K562 (cell line): Measurements from ENCODE around the gene CCL15. TPM values are rescaled to one million over a fixed set of nuclear protein-coding genes. Genes with fewer than 3 reads are reported as not detected.
A peak's percentile ranks its signal among the peaks of the same experiment; 100 is the strongest.

Experiments
- BCOR ChIP-seq: fragments of 450-650 bp; IDR thresholded peaks from 2 replicates; pipeline ENCODE4 v1.6.1; 2016
- CEBPG ChIP-seq, 3 experiments: fragments of 200-800 bp in 1 of 3; sonication (Bioruptor generic) in 1 of 3; sonication (generic) in 1 of 3; formaldehyde crosslinking in 1 of 3; IDR thresholded peaks in 2 of 3; conservative IDR thresholded peaks in 1 of 3; 2 replicates each; pipeline versions ENCODE4 v1.6.1 to v1.8.0; 2016 to 2022; ENCODE audit warnings: missing compliant biosample characterization in 2 of 3, missing genetic modification characterization in 2 of 3, mild to moderate bottlenecking in 1 of 3, missing genetic modification reagents in 1 of 3
- DLX4 ChIP-seq: fragments of 250-450 bp; sonication (Bioruptor Pico); IDR thresholded peaks from 2 replicates; pipeline ENCODE4 v1.6.1; 2021; ENCODE audit warnings: mild to moderate bottlenecking
- KAT8 ChIP-seq: fragments of 450-650 bp; IDR thresholded peaks from 2 replicates; pipeline ENCODE4 v1.6.1; 2016; ENCODE audit warnings: low read depth, mild to moderate bottlenecking
- NCOA2 ChIP-seq, 2 experiments: fragments of 450-650 bp; IDR thresholded peaks; 2 replicates each; pipeline ENCODE4 v1.6.1; 2018; ENCODE audit warnings: mild to moderate bottlenecking in 2 of 2, moderate library complexity in 1 of 2; ENCODE audit not compliant: partially characterized antibody in 2 of 2
- NR3C1 ChIP-seq: sonication (generic); formaldehyde crosslinking; IDR thresholded peaks from 2 replicates; pipeline ENCODE4 v1.8.1; 2022; ENCODE audit warnings: missing genetic modification reagents
- ZNF239 ChIP-seq: fragments of 250-450 bp; sonication (Bioruptor Pico); IDR thresholded peaks from 2 replicates; pipeline ENCODE4 v1.4.0; 2020; ENCODE audit warnings: mild to moderate bottlenecking
- ZNF551 ChIP-seq: fragments of 250-450 bp; sonication (Bioruptor Pico); IDR thresholded peaks from 2 replicates; pipeline ENCODE4 v1.5.0; 2021; ENCODE audit warnings: mild to moderate bottlenecking, moderate library complexity
- ZNF589 ChIP-seq: fragments of 200-800 bp; sonication (Bioruptor generic); IDR thresholded peaks from 2 replicates; pipeline ENCODE4 v1.6.1; 2016; ENCODE audit warnings: low read depth, missing genetic modification characterization, missing compliant biosample characterization
- polyA plus RNA-seq, 8 experiments: library from polyadenylated mRNA; depleted of rRNA in 4 of 8; stranded (reverse) in 5 of 8; unstranded in 3 of 8; fragments of >200 nt; fragmentation: Nextera tagmentation in 2 of 8; fragmentation: Illumina TruSeq in 1 of 8; extraction: Ambion mirVana in 2 of 8; extraction: Trizol in 1 of 8; gene quantifications; 2 replicates each; pipeline versions ENCODE4 v1.2.1 to v1.2.3, GENCODE V29; 2011 to 2014; ENCODE audit warnings: inconsistent platforms in 1 of 8, missing spikeins in 1 of 8
- total RNA-seq, 7 experiments: library from RNA; depleted of rRNA in 6 of 7; stranded (reverse); fragments of >200 nt in 6 of 7; fragmentation: Illumina TruSeq in 2 of 7; extraction: Trizol in 2 of 7; gene quantifications; 2 replicates each; pipeline versions ENCODE4 v1.2.1 to v1.2.3, GENCODE V29; 2011 to 2021; ENCODE audit warnings: low replicate concordance in 1 of 7

CCL15 gene
- total and polyA plus RNA-seq, 9 of the 15 experiments (the other 6 are each of a cell fraction or from before 2014, with no cell fraction given), result not detected

GRCh38 chr17:35948092-35948491 is 53.3 kb downstream of the CCL15 start (continued):
- TF ChIP-seq DLX4 (CRISPR knock-in tag) (no peak), ZNF589 (CRISPR knock-in tag) (no peak), NR3C1 (CRISPR knock-in tag) (no peak), KAT8 (no peak), NCOA2 (IDR thresholded peaks at IDR 0.05; ENCODE audit: partially characterized antibody in 2 of 2) (no peak), CEBPG (CRISPR knock-in tag; IDR thresholded peaks at IDR 0.05) (no peak), CEBPG (tag; conservative IDR thresholded peaks at IDR 0.05 in 1 of 2, IDR thresholded peaks at IDR 0.05 in 1 of 2) (peak; percentile 28 to 57; a peak in 3 of 4 replicates), BCOR (no peak), ZNF551 (CRISPR knock-in tag) (no peak), ZNF239 (CRISPR knock-in tag) (no peak)

Other genes with a start within 250 kb of the CCL15 start
Only the 7 nearest of the 17 such genes appear.
- 2.5 and 3.9 TPM in 2 replicates for gene RDM1, start 70.8 kb downstream of the CCL15 start, total RNA-seq (2014; rRNA removed)
- 4.8 and 5.6 TPM in 2 replicates for gene RDM1, start 70.8 kb downstream of the CCL15 start, total RNA-seq (2014; rRNA removed; fragmentation: Illumina TruSeq; extraction: Trizol)
- 2.9 and 3.0 TPM in 2 replicates for gene RDM1, start 70.8 kb downstream of the CCL15 start, total RNA-seq (2015; rRNA removed; fragmentation: Illumina TruSeq; extraction: Trizol)
- gene RDM1, start 70.8 kb downstream of the CCL15 start, total RNA-seq (2021), result 5.0 and 5.7 TPM in 2 replicates
- 8.3 and 9.6 TPM in 2 replicates for gene RDM1, start 70.8 kb downstream of the CCL15 start, polyA plus RNA-seq (2011; rRNA removed)
- gene RDM1, start 70.8 kb downstream of the CCL15 start, polyA plus RNA-seq (2014; fragmentation: Illumina TruSeq; extraction: Trizol), result 5.4 and 7.0 TPM in 2 replicates
- gene RDM1, start 70.8 kb downstream of the CCL15 start, polyA plus RNA-seq (2014; fragmentation: Nextera tagmentation; extraction: Ambion mirVana), result 10 to 100 TPM in 1 of 2 experiments, 1 to 10 TPM in 1; 8.5 to 11.2 TPM
- gene RDM1, start 70.8 kb downstream of the CCL15 start, polyA plus RNA-seq (2014; rRNA removed), result 6.1 and 6.5 TPM in 2 replicates
- gene LYZL6, start 57.8 kb downstream of the CCL15 start, total RNA-seq (2014; rRNA removed), result not detected in 2 replicates
- not detected in 2 replicates for gene LYZL6, start 57.8 kb downstream of the CCL15 start, total RNA-seq (2014; rRNA removed; fragmentation: Illumina TruSeq; extraction: Trizol)
- not detected in 2 replicates for gene LYZL6, start 57.8 kb downstream of the CCL15 start, total RNA-seq (2015; rRNA removed; fragmentation: Illumina TruSeq; extraction: Trizol)
- not detected in 2 replicates for gene LYZL6, start 57.8 kb downstream of the CCL15 start, total RNA-seq (2021)
- not detected in 2 replicates for gene LYZL6, start 57.8 kb downstream of the CCL15 start, polyA plus RNA-seq (2011; rRNA removed)
- not detected in 2 replicates for gene LYZL6, start 57.8 kb downstream of the CCL15 start, polyA plus RNA-seq (2014; fragmentation: Illumina TruSeq; extraction: Trizol)
- gene LYZL6, start 57.8 kb downstream of the CCL15 start, polyA plus RNA-seq (2014; fragmentation: Nextera tagmentation; extraction: Ambion mirVana), result not detected
- not detected in 2 replicates for gene LYZL6, start 57.8 kb downstream of the CCL15 start, polyA plus RNA-seq (2014; rRNA removed)
- not detected in 2 replicates for gene CCL16, start 20.1 kb downstream of the CCL15 start, total RNA-seq (2014; rRNA removed)
- not detected in 2 replicates for gene CCL16, start 20.1 kb downstream of the CCL15 start, total RNA-seq (2014; rRNA removed; fragmentation: Illumina TruSeq; extraction: Trizol)
- gene CCL16, start 20.1 kb downstream of the CCL15 start, total RNA-seq (2015; rRNA removed; fragmentation: Illumina TruSeq; extraction: Trizol), result not detected in 2 replicates
- not detected in 2 replicates for gene CCL16, start 20.1 kb downstream of the CCL15 start, total RNA-seq (2021)
- not detected in 2 replicates for gene CCL16, start 20.1 kb downstream of the CCL15 start, polyA plus RNA-seq (2011; rRNA removed)
- not detected in 2 replicates for gene CCL16, start 20.1 kb downstream of the CCL15 start, polyA plus RNA-seq (2014; fragmentation: Illumina TruSeq; extraction: Trizol)
- gene CCL16, start 20.1 kb downstream of the CCL15 start, polyA plus RNA-seq (2014; fragmentation: Nextera tagmentation; extraction: Ambion mirVana), result not detected
- gene CCL16, start 20.1 kb downstream of the CCL15 start, polyA plus RNA-seq (2014; rRNA removed), result not detected in 2 replicates
- not detected in 2 replicates for gene CCL14, start 14.8 kb downstream of the CCL15 start, total RNA-seq (2014; rRNA removed)
- not detected in 2 replicates for gene CCL14, start 14.8 kb downstream of the CCL15 start, total RNA-seq (2014; rRNA removed; fragmentation: Illumina TruSeq; extraction: Trizol)
- gene CCL14, start 14.8 kb downstream of the CCL15 start, total RNA-seq (2015; rRNA removed; fragmentation: Illumina TruSeq; extraction: Trizol), result not detected in 2 replicates
- gene CCL14, start 14.8 kb downstream of the CCL15 start, total RNA-seq (2021), result not detected in 2 replicates
- not detected in 2 replicates for gene CCL14, start 14.8 kb downstream of the CCL15 start, polyA plus RNA-seq (2011; rRNA removed)
- gene CCL14, start 14.8 kb downstream of the CCL15 start, polyA plus RNA-seq (2014; fragmentation: Illumina TruSeq; extraction: Trizol), result not detected in 2 replicates
- gene CCL14, start 14.8 kb downstream of the CCL15 start, polyA plus RNA-seq (2014; fragmentation: Nextera tagmentation; extraction: Ambion mirVana), result not detected
- gene CCL14, start 14.8 kb downstream of the CCL15 start, polyA plus RNA-seq (2014; rRNA removed), result not detected in 2 replicates
- gene CCL23, start 16.4 kb upstream of the CCL15 start, total RNA-seq (2014; rRNA removed), result not detected in 2 replicates
- gene CCL23, start 16.4 kb upstream of the CCL15 start, total RNA-seq (2014; rRNA removed; fragmentation: Illumina TruSeq; extraction: Trizol), result not detected in 2 replicates
- gene CCL23, start 16.4 kb upstream of the CCL15 start, total RNA-seq (2015; rRNA removed; fragmentation: Illumina TruSeq; extraction: Trizol), result not detected in 2 replicates
- not detected in 2 replicates for gene CCL23, start 16.4 kb upstream of the CCL15 start, total RNA-seq (2021)
- gene CCL23, start 16.4 kb upstream of the CCL15 start, polyA plus RNA-seq (2011; rRNA removed), result not detected in 2 replicates
- not detected in 2 replicates for gene CCL23, start 16.4 kb upstream of the CCL15 start, polyA plus RNA-seq (2014; fragmentation: Illumina TruSeq; extraction: Trizol)
- gene CCL23, start 16.4 kb upstream of the CCL15 start, polyA plus RNA-seq (2014; fragmentation: Nextera tagmentation; extraction: Ambion mirVana), result not detected
- not detected in 2 replicates for gene CCL23, start 16.4 kb upstream of the CCL15 start, polyA plus RNA-seq (2014; rRNA removed)
- not detected in 2 replicates for gene CCL18, start 62.7 kb upstream of the CCL15 start, total RNA-seq (2014; rRNA removed)
- gene CCL18, start 62.7 kb upstream of the CCL15 start, total RNA-seq (2014; rRNA removed; fragmentation: Illumina TruSeq; extraction: Trizol), result not detected in 2 replicates
- gene CCL18, start 62.7 kb upstream of the CCL15 start, total RNA-seq (2015; rRNA removed; fragmentation: Illumina TruSeq; extraction: Trizol), result not detected in 2 replicates
- not detected in 2 replicates for gene CCL18, start 62.7 kb upstream of the CCL15 start, total RNA-seq (2021)
- not detected in 2 replicates for gene CCL18, start 62.7 kb upstream of the CCL15 start, polyA plus RNA-seq (2011; rRNA removed)
- gene CCL18, start 62.7 kb upstream of the CCL15 start, polyA plus RNA-seq (2014; fragmentation: Illumina TruSeq; extraction: Trizol), result not detected in 2 replicates
- not detected for gene CCL18, start 62.7 kb upstream of the CCL15 start, polyA plus RNA-seq (2014; fragmentation: Nextera tagmentation; extraction: Ambion mirVana)
- not detected in 2 replicates for gene CCL18, start 62.7 kb upstream of the CCL15 start, polyA plus RNA-seq (2014; rRNA removed)
- gene CCL3, start 88.6 kb upstream of the CCL15 start, total RNA-seq (2014; rRNA removed), result not detected in 2 replicates
- not detected in 2 replicates for gene CCL3, start 88.6 kb upstream of the CCL15 start, total RNA-seq (2014; rRNA removed; fragmentation: Illumina TruSeq; extraction: Trizol)
- not detected in 2 replicates for gene CCL3, start 88.6 kb upstream of the CCL15 start, total RNA-seq (2015; rRNA removed; fragmentation: Illumina TruSeq; extraction: Trizol)
- gene CCL3, start 88.6 kb upstream of the CCL15 start, total RNA-seq (2021), result 0.58 and 0.63 TPM in 2 replicates
- not detected in 2 replicates for gene CCL3, start 88.6 kb upstream of the CCL15 start, polyA plus RNA-seq (2011; rRNA removed)
- gene CCL3, start 88.6 kb upstream of the CCL15 start, polyA plus RNA-seq (2014; fragmentation: Illumina TruSeq; extraction: Trizol), result not detected in 2 replicates
- not detected for gene CCL3, start 88.6 kb upstream of the CCL15 start, polyA plus RNA-seq (2014; fragmentation: Nextera tagmentation; extraction: Ambion mirVana)
- not detected in 2 replicates for gene CCL3, start 88.6 kb upstream of the CCL15 start, polyA plus RNA-seq (2014; rRNA removed)